ENCODE data around the gene PGA5.
"Not testable (repeated sequence)": the region's sequence is repeated elsewhere in the genome, so short reads cannot be mapped to it uniquely, and the experiment has no call there.

The PGA5 gene

DNA sequence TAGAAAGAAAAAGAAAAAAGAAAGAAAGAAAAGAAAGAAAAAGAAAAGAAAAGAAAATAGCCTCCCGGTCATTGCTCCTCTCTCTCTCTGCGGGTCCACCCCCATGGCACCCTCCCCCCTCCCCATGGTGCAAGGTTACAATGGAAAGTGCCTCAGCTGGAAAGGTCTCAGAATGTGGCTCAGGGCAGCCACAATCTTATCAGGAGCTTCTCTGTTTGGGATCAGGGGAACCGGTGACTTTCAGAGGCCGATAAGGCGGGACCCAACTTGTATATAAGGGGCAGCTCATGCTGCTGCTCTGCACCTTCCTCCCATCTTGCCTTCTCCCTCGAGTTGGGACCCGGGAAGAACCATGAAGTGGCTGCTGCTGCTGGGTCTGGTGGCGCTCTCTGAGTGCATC lies at the start of gene PGA5:
Gene PGA5 (plus strand): TSS at position 301 of the 400 bp plus-strand sequence. CDS start 52 bp downstream, at position 353.
- DNase-seq: not testable (repeated sequence)

DNA sequence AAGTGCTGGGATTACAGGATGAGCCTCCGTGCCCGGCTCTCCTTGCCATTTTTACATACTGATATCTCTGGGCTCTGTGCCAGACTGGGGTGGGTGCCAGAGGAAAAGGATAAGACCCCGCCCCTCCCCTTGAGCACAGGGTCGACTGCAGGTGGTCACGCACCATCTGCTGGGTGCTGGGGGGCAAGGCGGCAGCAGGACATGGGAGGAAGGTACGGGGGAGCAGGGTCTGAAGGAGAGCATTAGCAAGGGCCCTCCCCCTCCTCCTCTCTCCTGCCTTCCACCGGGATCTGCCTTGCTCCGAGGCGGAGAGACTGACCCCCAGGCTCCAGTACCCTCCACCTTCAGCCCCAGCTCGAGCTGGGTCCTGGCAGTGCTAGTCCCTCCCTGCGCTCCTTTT lies 47.4 kb upstream of the PGA5 start:
- DNase-seq: peak; percentile 86

DNA sequence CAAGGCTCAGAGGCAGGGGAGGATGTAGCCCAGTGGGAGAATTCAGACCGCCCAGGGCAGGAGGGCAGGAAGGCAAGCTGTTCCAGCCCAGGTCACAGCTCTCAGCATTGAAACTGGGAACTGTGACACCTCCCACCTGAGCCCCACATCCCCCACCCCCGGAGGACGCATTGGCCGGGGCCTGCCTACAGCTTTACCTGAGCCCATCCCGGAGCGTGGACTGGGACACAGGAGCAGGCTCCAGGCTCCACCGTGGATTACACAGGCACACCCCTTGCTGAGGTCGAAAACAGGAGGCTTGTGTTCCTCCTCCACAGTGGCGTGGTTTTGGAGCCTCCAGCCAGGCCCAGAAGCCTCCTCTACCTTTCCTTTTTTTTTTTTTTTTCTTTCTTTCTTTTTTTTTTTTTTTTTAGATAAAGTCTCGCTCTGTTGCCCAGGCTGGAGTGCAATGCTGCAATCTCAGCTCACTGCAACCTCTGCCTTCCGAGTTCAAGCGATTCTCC lies 46.8 kb upstream of the PGA5 start:
- no peak for DNase-seq

GRCh38 chr11:61194981-61195695 lies 45.8 kb upstream of the PGA5 start:
- no peak for DNase-seq

DNA sequence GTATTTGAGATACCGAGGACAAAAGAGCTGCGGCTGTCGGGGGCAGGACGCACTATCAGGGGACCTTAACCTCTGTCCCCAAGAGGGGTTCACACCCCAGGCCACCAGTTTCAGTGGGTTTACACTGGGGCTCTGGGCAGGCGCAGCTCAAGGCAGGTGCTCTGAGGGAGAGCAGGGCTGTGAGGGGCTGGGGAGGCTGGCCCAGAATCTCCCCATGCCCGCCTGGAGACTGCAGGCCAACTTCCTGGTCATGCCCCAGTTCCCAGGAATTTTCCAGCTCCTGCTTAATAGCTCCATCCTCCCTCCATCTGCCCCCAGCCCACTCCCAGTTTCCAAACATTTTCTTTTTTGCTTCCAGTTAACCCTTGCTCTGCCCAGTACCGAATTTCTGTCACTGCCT lies 45.3 kb upstream of the PGA5 start:
- no peak for DNase-seq

DNA sequence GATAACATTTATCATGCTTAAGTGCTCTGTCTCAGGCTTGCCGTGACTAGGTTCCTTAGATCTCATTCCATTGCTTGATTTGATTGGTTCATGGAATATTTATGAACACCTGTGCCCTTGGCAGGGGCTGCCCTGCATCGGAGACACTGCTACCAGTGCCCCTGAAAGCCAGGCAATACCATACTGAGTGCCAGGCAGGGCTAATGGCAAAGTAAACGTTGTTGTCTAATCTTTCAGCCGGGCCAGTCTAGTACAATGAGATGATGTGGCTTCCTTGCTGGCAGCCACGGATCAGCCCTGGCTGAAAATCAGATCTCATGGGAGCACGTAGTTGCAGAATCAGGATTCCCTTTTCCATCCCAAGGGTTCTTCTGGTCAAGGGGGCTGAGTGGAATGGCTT lies 42.6 kb upstream of the PGA5 start:
- peak; percentile 10 for DNase-seq

GRCh38 chr11:61198948-61199523 lies 41.9 kb upstream of the PGA5 start:
- DNase-seq: no peak

DNA sequence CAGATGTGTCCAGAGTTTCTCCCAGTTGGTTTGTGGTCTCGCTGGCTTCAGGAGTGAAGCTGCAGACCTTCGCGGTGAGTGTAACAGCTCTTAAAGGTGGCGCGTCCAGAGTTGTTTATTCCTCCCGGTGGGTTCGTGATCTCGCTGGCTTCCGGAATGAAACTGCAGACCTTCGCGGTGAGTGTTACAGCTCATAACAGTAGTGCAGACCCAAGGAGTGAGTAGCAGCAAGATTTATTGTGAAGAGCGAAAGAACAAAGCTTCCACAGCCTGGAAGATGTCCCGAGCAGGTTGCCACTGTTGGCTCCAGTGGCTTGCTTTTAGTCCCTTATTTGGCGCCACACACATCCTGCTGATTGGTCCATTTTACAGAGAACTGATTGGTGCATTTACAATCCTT lies 39.5 kb upstream of the PGA5 start:
- DNase-seq: no peak

DNA sequence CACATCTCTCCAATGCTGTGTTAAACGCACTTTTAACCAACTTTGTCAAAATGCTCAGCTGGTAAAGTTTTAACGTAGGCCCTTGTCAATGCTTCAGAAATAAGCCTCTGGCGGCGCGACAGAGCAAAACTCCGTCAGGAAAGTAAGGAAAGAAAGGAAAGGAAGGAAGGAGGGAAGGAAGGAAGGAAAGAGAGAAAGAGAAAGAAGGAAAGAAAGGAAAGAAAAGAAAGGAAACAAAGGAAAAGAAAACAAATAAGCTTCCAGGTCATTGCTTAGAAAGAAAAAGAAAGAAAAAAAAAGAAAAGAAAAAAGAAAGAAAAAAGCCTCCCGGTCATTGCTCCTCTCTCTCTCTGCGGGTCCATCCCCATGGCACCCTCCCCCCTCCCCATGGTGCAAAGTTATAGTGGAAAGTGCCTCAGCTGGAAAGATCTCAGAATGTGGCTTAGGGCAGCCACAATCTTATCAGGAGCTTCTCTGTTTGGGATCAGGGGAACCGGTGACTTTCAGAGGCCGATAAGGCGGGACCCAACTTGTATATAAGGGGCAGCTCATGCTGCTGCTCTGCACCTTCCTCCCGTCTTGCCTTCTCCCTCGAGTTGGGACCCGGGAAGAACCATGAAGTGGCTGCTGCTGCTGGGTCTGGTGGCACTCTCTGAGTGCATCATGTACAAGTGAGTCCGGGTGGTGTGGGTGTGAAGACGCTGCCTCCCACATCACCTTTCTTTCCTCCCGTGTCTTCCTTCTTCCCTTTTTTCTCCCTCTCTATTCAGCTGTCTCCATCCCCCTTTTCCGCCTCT lies 37.8 kb upstream of the PGA5 start, which contains the start of gene PGA3:
Gene PGA3 (plus strand): TSS at position 566 of the 797 bp plus-strand sequence. CDS start 50 bp downstream, at position 616.
- DNase-seq: not testable (repeated sequence)

- not testable (repeated sequence) for DNase-seq
Measured at GRCh38 chr11:61203873-61204272, 37.1 kb upstream of the PGA5 start.

- DNase-seq: not testable (repeated sequence)
Measured at GRCh38 chr11:61204502-61205059, 36.4 kb upstream of the PGA5 start.

DNA sequence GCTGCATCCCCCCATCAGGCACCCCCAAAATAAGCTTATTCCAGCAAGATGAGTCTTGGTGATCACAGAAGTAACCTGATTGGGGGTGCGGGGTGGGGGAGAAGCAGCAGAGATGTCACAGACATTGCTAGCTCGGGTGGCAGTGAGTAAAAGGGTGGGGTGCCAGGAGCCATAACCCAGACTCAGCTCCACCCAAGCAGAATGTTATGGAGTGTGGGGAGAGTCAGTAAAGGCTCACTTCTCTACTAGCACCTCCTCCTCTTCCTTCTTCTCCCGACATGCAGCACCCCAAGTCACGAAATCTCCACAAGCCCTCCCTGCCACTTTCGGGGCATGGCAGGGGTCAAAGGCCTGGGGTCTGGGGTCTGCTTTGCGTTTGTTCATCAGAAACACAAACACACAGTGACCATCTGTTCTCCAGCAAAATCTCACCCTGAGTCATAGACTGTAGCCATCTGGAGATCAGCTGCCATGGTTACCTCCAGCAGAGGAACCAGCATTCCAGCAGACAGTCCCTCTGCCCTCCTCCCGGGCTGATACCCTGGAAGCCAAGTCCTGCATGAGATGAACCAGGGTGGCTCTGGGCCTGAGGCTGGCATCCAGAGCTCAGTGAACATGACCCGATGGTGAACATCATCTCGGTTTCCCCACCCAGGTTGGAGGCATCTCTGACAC lies 33.2 kb upstream of the PGA5 start:
- not testable (repeated sequence) for DNase-seq

- DNase-seq: not testable (repeated sequence)
Measured at GRCh38 chr11:61210629-61211028, 30.3 kb upstream of the PGA5 start.

GRCh38 chr11:61211327-61211952 lies 29.5 kb upstream of the PGA5 start:
- not testable (repeated sequence) for DNase-seq

- not testable (repeated sequence) for DNase-seq
Measured at GRCh38 chr11:61212202-61212601, 28.8 kb upstream of the PGA5 start.

DNA sequence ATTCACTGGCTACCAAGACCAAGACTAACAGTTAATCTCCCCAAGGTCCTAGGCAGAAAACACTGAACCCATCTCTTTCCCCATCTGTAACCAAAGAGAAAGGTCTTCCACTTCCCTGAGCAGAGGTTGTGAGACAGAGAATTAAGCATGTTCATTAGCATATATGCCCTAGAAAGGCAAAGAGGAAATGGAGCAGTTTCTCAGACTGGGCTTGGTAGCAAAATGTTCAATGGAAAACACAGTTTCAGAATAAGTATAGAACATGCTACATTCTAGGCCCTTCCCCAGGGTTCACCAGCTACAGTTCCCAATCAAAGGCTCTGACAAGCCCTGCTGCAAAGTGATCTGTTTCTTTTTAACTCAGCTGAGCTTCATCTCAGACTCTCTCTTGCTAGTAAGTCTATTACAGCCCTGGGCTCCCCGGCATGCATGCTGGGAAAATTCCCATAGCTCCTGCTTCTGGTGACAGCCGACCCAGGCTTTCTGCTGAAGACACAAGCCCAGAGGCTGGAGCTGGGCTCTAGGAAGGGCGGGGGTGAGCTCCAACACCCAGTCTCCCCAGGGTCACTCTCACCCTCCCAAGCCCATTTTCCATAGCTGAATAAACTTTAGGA lies 27.2 kb upstream of the PGA5 start:
- not testable (repeated sequence) for DNase-seq

GRCh38 chr11:61218306-61218705 lies 22.7 kb upstream of the PGA5 start:
- not testable (repeated sequence) for DNase-seq

GRCh38 chr11:61219016-61219415 lies 22.0 kb upstream of the PGA5 start:
- not testable (repeated sequence) for DNase-seq

GRCh38 chr11:61222047-61222446 lies 18.9 kb upstream of the PGA5 start, which contains the start of gene PGA4:
PGA4 (plus strand) TSS chr11:61222347; CDS start chr11:61222401, 54 bp downstream.
- not testable (repeated sequence) for DNase-seq

DNA sequence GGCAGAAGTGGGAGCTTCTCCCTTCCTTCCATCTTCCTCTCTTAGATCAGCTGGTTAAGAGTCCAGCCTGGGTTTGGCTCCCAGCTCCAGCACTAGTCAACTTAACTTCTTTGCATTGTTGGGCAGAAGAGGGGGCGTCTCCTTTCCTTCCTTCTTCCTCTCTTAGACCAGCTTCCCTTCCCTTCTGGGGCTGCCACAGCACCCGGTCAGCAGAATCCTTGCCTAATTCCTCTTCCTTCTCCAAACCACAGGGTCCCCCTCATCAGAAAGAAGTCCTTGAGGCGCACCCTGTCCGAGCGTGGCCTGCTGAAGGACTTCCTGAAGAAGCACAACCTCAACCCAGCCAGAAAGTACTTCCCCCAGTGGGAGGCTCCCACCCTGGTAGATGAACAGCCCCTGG lies 18.3 kb upstream of the PGA5 start:
- DNase-seq: not testable (repeated sequence)

DNA sequence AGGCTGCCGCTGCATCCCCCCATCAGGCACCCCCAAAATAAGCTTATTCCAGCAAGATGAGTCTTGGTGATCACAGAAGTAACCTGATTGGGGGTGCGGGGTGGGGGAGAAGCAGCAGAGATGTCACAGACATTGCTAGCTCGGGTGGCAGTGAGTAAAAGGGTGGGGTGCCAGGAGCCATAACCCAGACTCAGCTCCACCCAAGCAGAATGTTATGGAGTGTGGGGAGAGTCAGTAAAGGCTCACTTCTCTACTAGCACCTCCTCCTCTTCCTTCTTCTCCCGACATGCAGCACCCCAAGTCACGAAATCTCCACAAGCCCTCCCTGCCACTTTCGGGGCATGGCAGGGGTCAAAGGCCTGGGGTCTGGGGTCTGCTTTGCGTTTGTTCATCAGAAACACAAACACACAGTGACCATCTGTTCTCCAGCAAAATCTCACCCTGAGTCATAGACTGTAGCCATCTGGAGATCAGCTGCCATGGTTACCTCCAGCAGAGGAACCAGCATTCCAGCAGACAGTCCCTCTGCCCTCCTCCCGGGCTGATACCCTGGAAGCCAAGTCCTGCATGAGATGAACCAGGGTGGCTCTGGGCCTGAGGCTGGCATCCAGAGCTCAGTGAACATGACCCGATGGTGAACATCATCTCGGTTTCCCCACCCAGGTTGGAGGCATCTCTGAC lies 14.4 kb upstream of the PGA5 start:
- not testable (repeated sequence) for DNase-seq
